ENCODE data around the gene NEK7. TPM values are rescaled to one million over a fixed set of nuclear protein-coding genes. Genes with fewer than 3 reads are reported as not detected.

Gene NEK7
- total and polyA plus RNA-seq, 7 donors, result 15.2 to 312 (median 171) TPM

DNA sequence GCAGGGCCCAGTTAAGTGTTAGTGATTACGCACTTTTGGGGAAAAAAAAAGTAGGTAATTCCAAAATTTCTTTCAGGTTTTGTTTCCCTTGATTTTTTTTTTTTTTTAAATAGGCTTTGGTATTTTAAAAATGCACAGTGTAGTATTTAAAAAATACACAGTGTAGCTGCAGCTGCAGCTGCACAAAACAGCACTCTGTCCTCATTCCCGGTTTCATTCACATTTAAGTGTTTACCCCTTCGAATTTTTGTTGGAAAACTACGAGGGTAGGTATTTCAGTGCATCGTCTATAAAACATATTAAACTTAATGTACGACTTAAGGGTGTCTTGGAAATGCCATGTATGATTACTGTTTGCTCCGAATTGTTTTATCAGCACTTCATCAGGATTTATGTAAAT, 3.4 kb downstream of the NEK7 start:
- H3K4me3 ChIP-seq, result no peak overlapping the region
- H3K9me3 ChIP-seq, result no peaks in the 10 kb centered on the region
- peak overlapping the region; percentile 97 to 100 (median 99) for H3K27ac ChIP-seq
- H3K4me1 ChIP-seq, result peaks cover 0 to 40% (median 30%) of the 10 kb centered on the region in 4 donors
- no peak for DNase-seq
- TF ChIP-seq POLR2A (IDR thresholded peaks at IDR 0.05) (no peak), EP300 (IDR thresholded peaks at IDR 0.05) (no peak), POLR2AphosphoS5 (IDR thresholded peaks at IDR 0.05) (no peak)
- TF ChIP-seq, protein P1, sequence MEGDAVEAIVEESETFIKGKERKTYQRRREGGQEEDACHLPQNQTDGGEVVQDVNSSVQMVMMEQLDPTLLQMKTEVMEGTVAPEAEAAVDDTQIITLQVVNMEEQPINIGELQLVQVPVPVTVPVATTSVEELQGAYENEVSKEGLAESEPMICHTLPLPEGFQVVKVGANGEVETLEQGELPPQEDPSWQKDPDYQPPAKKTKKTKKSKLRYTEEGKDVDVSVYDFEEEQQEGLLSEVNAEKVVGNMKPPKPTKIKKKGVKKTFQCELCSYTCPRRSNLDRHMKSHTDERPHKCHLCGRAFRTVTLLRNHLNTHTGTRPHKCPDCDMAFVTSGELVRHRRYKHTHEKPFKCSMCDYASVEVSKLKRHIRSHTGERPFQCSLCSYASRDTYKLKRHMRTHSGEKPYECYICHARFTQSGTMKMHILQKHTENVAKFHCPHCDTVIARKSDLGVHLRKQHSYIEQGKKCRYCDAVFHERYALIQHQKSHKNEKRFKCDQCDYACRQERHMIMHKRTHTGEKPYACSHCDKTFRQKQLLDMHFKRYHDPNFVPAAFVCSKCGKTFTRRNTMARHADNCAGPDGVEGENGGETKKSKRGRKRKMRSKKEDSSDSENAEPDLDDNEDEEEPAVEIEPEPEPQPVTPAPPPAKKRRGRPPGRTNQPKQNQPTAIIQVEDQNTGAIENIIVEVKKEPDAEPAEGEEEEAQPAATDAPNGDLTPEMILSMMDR (IDR thresholded peaks at IDR 0.05), result no peak
- no peaks in the 10 kb centered on the region for H3K36me3 ChIP-seq
- 56 to 72% methylated on average over 7 of the region's 7 CpGs for WGBS, 2 donors
- intact Hi-C loops (cut with DNase I), result no loop called here
- H3K27me3 ChIP-seq, result no peaks in the 10 kb centered on the region

DNA sequence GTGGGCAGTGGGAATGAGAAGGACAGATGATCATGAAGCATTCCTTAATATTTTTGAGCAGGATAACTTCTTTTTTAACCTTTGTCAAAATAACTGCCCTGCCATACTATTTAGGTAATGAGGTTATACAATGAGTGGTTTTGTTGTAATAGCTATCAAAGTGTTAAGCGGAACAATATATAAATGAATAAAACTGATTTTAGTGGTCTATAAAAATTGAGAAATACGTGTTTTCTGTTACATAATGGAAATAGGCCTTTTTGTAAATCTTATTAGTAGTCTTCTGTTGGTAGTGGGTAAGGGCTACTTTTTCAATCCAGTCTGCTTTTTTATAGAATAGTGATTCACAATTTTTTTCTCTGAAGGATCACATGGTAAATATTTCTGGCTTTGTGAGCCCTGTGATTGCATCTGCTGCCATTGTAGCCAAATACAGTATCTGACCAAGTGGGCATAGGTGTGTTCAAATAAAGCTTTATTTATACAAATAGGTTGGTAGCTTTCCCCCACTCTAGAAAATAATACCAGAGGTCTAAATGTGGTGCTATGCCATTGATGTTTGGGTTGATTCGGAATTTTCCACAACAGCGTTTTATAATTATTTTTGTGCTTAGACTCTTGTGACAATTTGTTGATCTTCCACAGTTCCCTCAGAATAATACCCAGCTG, 4.3 kb downstream of the NEK7 start:
- DNase-seq, result no peak
- Histone ChIP-seq H3K36me3 (no peaks in the 10 kb centered on the region), H3K9me3 (no peaks in the 10 kb centered on the region), H3K4me3 (no peak overlapping the region), H3K27ac (peak overlapping the region in 2 of 4 donors; percentile 97 to 100), H3K27me3 (no peaks in the 10 kb centered on the region), H3K4me1 (peaks cover 0 to 41% (median 31%) of the 10 kb centered on the region in 4 donors)
- intact Hi-C loops (cut with DNase I), result no loop called here
- 90 to 94% methylated on average over 4 of the region's 4 CpGs for WGBS, 2 donors
- TF ChIP-seq POLR2A (IDR thresholded peaks at IDR 0.05) (no peak), EP300 (IDR thresholded peaks at IDR 0.05) (no peak), POLR2AphosphoS5 (IDR thresholded peaks at IDR 0.05) (no peak)
- TF ChIP-seq, protein P1 (IDR thresholded peaks at IDR 0.05), result no peak

DNA sequence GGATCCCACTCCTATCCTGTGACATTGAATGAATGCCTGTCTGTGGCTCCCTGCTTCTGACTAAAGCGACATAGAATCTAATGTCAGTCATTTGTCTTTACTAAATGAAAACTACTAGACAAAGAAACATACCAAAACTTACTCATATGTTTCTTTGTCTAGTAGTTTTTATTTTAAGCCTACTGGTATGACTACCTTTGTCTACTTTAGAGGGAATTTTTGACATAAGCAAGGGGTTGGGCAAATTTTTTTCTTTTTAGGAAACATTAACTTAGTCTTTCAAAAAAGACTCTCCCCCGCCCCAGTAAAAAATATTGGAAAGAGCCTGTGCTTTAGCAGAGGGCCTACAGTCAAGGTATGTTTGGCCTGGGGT, 4.9 kb downstream of the NEK7 start:
- intact Hi-C loops (cut with DNase I), result no loop called here
- WGBS, 2 donors, result 64 to 89% methylated on average over 2 of the region's 2 CpGs
- Histone ChIP-seq H3K27me3 (no peaks in the 10 kb centered on the region), H3K27ac (peak overlapping the region in 2 of 4 donors; percentile 12 to 16), H3K36me3 (no peaks in the 10 kb centered on the region), H3K9me3 (no peaks in the 10 kb centered on the region), H3K4me3 (no peak overlapping the region), H3K4me1 (peaks cover 0 to 47% (median 36%) of the 10 kb centered on the region in 4 donors)
- TF ChIP-seq EP300 (IDR thresholded peaks at IDR 0.05) (no peak), POLR2AphosphoS5 (IDR thresholded peaks at IDR 0.05) (no peak), POLR2A (IDR thresholded peaks at IDR 0.05) (no peak)
- TF ChIP-seq, protein P1 (IDR thresholded peaks at IDR 0.05), result no peak
- DNase-seq, result no peak

DNA sequence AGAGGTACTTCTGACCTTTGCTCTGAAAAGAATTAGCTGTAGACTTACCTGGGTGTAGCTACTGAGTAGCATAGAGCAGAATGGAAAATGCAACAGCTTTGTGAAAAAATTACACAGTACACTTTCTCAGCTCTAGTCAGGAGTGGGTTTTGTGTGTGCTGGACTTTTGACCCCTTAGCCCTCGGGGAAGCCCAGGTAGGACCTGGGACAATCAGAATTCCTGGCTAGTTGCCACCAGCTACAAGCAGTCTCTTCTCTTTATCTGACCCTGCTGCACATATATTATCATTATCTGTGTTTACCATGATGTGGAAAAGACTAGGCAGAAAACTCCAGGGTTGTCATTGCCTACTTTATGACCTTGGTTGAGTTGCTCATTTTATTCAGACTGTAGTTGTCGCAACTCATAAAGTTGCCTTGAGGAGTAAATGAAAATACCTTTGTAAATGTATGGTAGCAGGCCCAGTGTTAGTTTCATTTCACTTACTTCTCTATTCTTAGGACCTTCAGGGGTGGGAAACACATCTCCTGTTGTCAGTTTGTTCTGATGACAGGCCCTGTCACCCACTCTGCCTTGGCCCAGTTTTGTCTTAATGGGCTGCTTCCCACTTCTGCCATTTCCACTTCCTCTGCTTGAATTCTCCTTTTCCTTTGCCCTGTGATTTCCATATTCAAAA, 5.4 kb downstream of the NEK7 start:
- Histone ChIP-seq H3K36me3 (no peaks in the 10 kb centered on the region), H3K9me3 (no peaks in the 10 kb centered on the region), H3K4me3 (no peak overlapping the region), H3K27ac (peak overlapping the region in 2 of 4 donors; percentile 12 to 16), H3K27me3 (no peaks in the 10 kb centered on the region), H3K4me1 (peaks cover 0 to 52% (median 41%) of the 10 kb centered on the region in 4 donors)
- TF ChIP-seq EP300 (IDR thresholded peaks at IDR 0.05), result no peak
- TF ChIP-seq, protein P1 (IDR thresholded peaks at IDR 0.05), result no peak
- no peak for TF ChIP-seq POLR2A (IDR thresholded peaks at IDR 0.05)
- TF ChIP-seq POLR2AphosphoS5 (IDR thresholded peaks at IDR 0.05), result no peak
- WGBS, 2 donors, result 16 to 58% methylated on average over 2 of the region's 2 CpGs
- intact Hi-C loops (cut with DNase I), result no loop called here
- DNase-seq, result no peak

Data from sigmoid colon (tissue), 7 donors.